ENCODE measurements around the gene MATCAP1. TPM values are rescaled to one million over a fixed set of nuclear protein-coding genes. Genes with fewer than 3 reads are reported as not detected.
A peak's percentile ranks its signal among the peaks of the same experiment; 100 is the strongest.

Gene MATCAP1
- total RNA-seq, 1 donor from 2014 or later: 5.2 TPM

- Histone ChIP-seq H3K4me3 (ENCODE audit: low read length in 3 of 3) (no peak overlapping the region), H3K9me3 (ENCODE audit: control insufficient read depth in 3 of 3, low read length in 3 of 3) (no peaks in the 10 kb centered on the region), H3K9ac (ENCODE audit: low read depth in 1 of 3, low read length in 3 of 3) (no peak overlapping the region), H3K4me1 (ENCODE audit: control insufficient read depth in 3 of 3, insufficient read depth in 3 of 3, low read length in 3 of 3) (peaks cover 9 to 16% (median 10%) of the 10 kb centered on the region in 3 donors), H3K36me3 (ENCODE audit: control insufficient read depth in 3 of 3, insufficient read depth in 3 of 3, low read length in 3 of 3) (peaks cover 43 to 50% (median 44%) of the 10 kb centered on the region in 3 donors), H3K27ac (ENCODE audit: low read depth, low read length) (no peak overlapping the region), H3K27me3 (ENCODE audit: control insufficient read depth in 3 of 3, insufficient read depth in 3 of 3, low read length in 3 of 3) (no peaks in the 10 kb centered on the region)
These were observed 16.0 kb upstream of the MATCAP1 start for GRCh38 chr16:67199808-67200198.

GRCh38 chr16:67199011-67199807, 15.4 kb upstream of the MATCAP1 start, which contains the start of gene ELMO3:
Gene ELMO3, plus strand, starts transcription at chr16:67199131. Its CDS starts 196 bp downstream, at chr16:67199327.
- no peak within 1 kb of the TSS for H3K27ac ChIP-seq (ENCODE audit: low read depth, low read length)
- H3K4me1 ChIP-seq (ENCODE audit: control insufficient read depth in 3 of 3, insufficient read depth in 3 of 3, low read length in 3 of 3): peaks cover 9 to 16% (median 10%) of the 10 kb centered on the region in 3 donors
- H3K9me3 ChIP-seq (ENCODE audit: control insufficient read depth in 3 of 3, low read length in 3 of 3): no peaks in the 10 kb centered on the region
- peak within 1 kb of the TSS in 1 of 3 donors; percentile 8 for H3K9ac ChIP-seq (ENCODE audit: low read depth in 1 of 3, low read length in 3 of 3)
- H3K27me3 ChIP-seq (ENCODE audit: control insufficient read depth in 3 of 3, insufficient read depth in 3 of 3, low read length in 3 of 3): no peaks in the 10 kb centered on the region
- peaks cover 47 to 56% (median 49%) of the 10 kb centered on the region in 3 donors for H3K36me3 ChIP-seq (ENCODE audit: control insufficient read depth in 3 of 3, insufficient read depth in 3 of 3, low read length in 3 of 3)
- H3K4me3 ChIP-seq (ENCODE audit: low read length in 3 of 3): no peak within 1 kb of the TSS

- H3K27ac ChIP-seq (ENCODE audit: low read depth, low read length): no peak overlapping the region
- peaks cover 18 to 23% (median 18%) of the 10 kb centered on the region in 3 donors for H3K4me1 ChIP-seq (ENCODE audit: control insufficient read depth in 3 of 3, insufficient read depth in 3 of 3, low read length in 3 of 3)
- no peaks in the 10 kb centered on the region for H3K9me3 ChIP-seq (ENCODE audit: control insufficient read depth in 3 of 3, low read length in 3 of 3)
- no peaks in the 10 kb centered on the region for H3K27me3 ChIP-seq (ENCODE audit: control insufficient read depth in 3 of 3, insufficient read depth in 3 of 3, low read length in 3 of 3)
- peaks cover 49 to 53% (median 50%) of the 10 kb centered on the region in 3 donors for H3K36me3 ChIP-seq (ENCODE audit: control insufficient read depth in 3 of 3, insufficient read depth in 3 of 3, low read length in 3 of 3)
- peak overlapping the region in 1 of 3 donors; percentile 8 for H3K9ac ChIP-seq (ENCODE audit: low read depth in 1 of 3, low read length in 3 of 3)
- H3K4me3 ChIP-seq (ENCODE audit: low read length in 3 of 3): no peak overlapping the region
These were observed 14.5 kb upstream of the MATCAP1 start for GRCh38 chr16:67198238-67198734.

- Histone ChIP-seq H3K4me3 (ENCODE audit: low read length in 3 of 3) (no peak overlapping the region), H3K9me3 (ENCODE audit: control insufficient read depth in 3 of 3, low read length in 3 of 3) (no peaks in the 10 kb centered on the region), H3K9ac (ENCODE audit: low read depth in 1 of 3, low read length in 3 of 3) (peak overlapping the region in 1 of 3 donors; percentile 8), H3K4me1 (ENCODE audit: control insufficient read depth in 3 of 3, insufficient read depth in 3 of 3, low read length in 3 of 3) (peaks cover 24 to 29% (median 24%) of the 10 kb centered on the region in 3 donors), H3K27me3 (ENCODE audit: control insufficient read depth in 3 of 3, insufficient read depth in 3 of 3, low read length in 3 of 3) (no peaks in the 10 kb centered on the region), H3K36me3 (ENCODE audit: control insufficient read depth in 3 of 3, insufficient read depth in 3 of 3, low read length in 3 of 3) (peaks cover 49 to 56% (median 52%) of the 10 kb centered on the region in 3 donors), H3K27ac (ENCODE audit: low read depth, low read length) (no peak overlapping the region)
These were observed 13.9 kb upstream of the MATCAP1 start for GRCh38 chr16:67197704-67198103.

- Histone ChIP-seq H3K4me3 (ENCODE audit: low read length in 3 of 3) (no peak overlapping the region), H3K27ac (ENCODE audit: low read depth, low read length) (no peak overlapping the region), H3K4me1 (ENCODE audit: control insufficient read depth in 3 of 3, insufficient read depth in 3 of 3, low read length in 3 of 3) (peaks cover 27 to 34% (median 29%) of the 10 kb centered on the region in 3 donors), H3K9me3 (ENCODE audit: control insufficient read depth in 3 of 3, low read length in 3 of 3) (no peaks in the 10 kb centered on the region), H3K9ac (ENCODE audit: low read depth in 1 of 3, low read length in 3 of 3) (peak overlapping the region in 1 of 3 donors; percentile 45), H3K36me3 (ENCODE audit: control insufficient read depth in 3 of 3, insufficient read depth in 3 of 3, low read length in 3 of 3) (peaks cover 49 to 52% (median 51%) of the 10 kb centered on the region in 3 donors), H3K27me3 (ENCODE audit: control insufficient read depth in 3 of 3, insufficient read depth in 3 of 3, low read length in 3 of 3) (no peaks in the 10 kb centered on the region)
These were observed 13.1 kb upstream of the MATCAP1 start for GRCh38 chr16:67196881-67197280.

- Histone ChIP-seq H3K27me3 (ENCODE audit: control insufficient read depth in 3 of 3, insufficient read depth in 3 of 3, low read length in 3 of 3) (no peaks in the 10 kb centered on the region), H3K9ac (ENCODE audit: low read depth in 1 of 3, low read length in 3 of 3) (no peak overlapping the region), H3K36me3 (ENCODE audit: control insufficient read depth in 3 of 3, insufficient read depth in 3 of 3, low read length in 3 of 3) (peaks cover 44 to 48% (median 47%) of the 10 kb centered on the region in 3 donors), H3K4me3 (ENCODE audit: low read length in 3 of 3) (no peak overlapping the region), H3K4me1 (ENCODE audit: control insufficient read depth in 3 of 3, insufficient read depth in 3 of 3, low read length in 3 of 3) (peaks cover 34 to 41% (median 35%) of the 10 kb centered on the region in 3 donors), H3K9me3 (ENCODE audit: control insufficient read depth in 3 of 3, low read length in 3 of 3) (no peaks in the 10 kb centered on the region), H3K27ac (ENCODE audit: low read depth, low read length) (no peak overlapping the region)
These were observed 11.9 kb upstream of the MATCAP1 start for GRCh38 chr16:67195676-67196075.

- H3K4me3 ChIP-seq (ENCODE audit: low read length in 3 of 3): no peak overlapping the region
- peaks cover 34 to 41% (median 35%) of the 10 kb centered on the region in 3 donors for H3K4me1 ChIP-seq (ENCODE audit: control insufficient read depth in 3 of 3, insufficient read depth in 3 of 3, low read length in 3 of 3)
- H3K9me3 ChIP-seq (ENCODE audit: control insufficient read depth in 3 of 3, low read length in 3 of 3): no peaks in the 10 kb centered on the region
- H3K36me3 ChIP-seq (ENCODE audit: control insufficient read depth in 3 of 3, insufficient read depth in 3 of 3, low read length in 3 of 3): peaks cover 44 to 48% (median 47%) of the 10 kb centered on the region in 3 donors
- no peak overlapping the region for H3K27ac ChIP-seq (ENCODE audit: low read depth, low read length)
- no peaks in the 10 kb centered on the region for H3K27me3 ChIP-seq (ENCODE audit: control insufficient read depth in 3 of 3, insufficient read depth in 3 of 3, low read length in 3 of 3)
- peak overlapping the region in 1 of 3 donors; percentile 94 for H3K9ac ChIP-seq (ENCODE audit: low read depth in 1 of 3, low read length in 3 of 3)
These were observed 10.5 kb upstream of the MATCAP1 start for GRCh38 chr16:67194260-67194659.

GRCh38 chr16:67193536-67193935, 9.8 kb upstream of the MATCAP1 start:
- H3K4me3 ChIP-seq (ENCODE audit: low read length in 3 of 3): peak overlapping the region in 2 of 3 donors; percentile 97
- peaks cover 43 to 48% (median 47%) of the 10 kb centered on the region in 3 donors for H3K36me3 ChIP-seq (ENCODE audit: control insufficient read depth in 3 of 3, insufficient read depth in 3 of 3, low read length in 3 of 3)
- no peaks in the 10 kb centered on the region for H3K9me3 ChIP-seq (ENCODE audit: control insufficient read depth in 3 of 3, low read length in 3 of 3)
- H3K9ac ChIP-seq (ENCODE audit: low read depth in 1 of 3, low read length in 3 of 3): peak overlapping the region; percentile 94 to 95 (median 95)
- H3K4me1 ChIP-seq (ENCODE audit: control insufficient read depth in 3 of 3, insufficient read depth in 3 of 3, low read length in 3 of 3): peaks cover 33 to 41% (median 34%) of the 10 kb centered on the region in 3 donors
- no peak overlapping the region for H3K27ac ChIP-seq (ENCODE audit: low read depth, low read length)
- H3K27me3 ChIP-seq (ENCODE audit: control insufficient read depth in 3 of 3, insufficient read depth in 3 of 3, low read length in 3 of 3): no peaks in the 10 kb centered on the region

GRCh38 chr16:67192781-67193361, 9.1 kb upstream of the MATCAP1 start:
- Histone ChIP-seq H3K27me3 (ENCODE audit: control insufficient read depth in 3 of 3, insufficient read depth in 3 of 3, low read length in 3 of 3) (no peaks in the 10 kb centered on the region), H3K27ac (ENCODE audit: low read depth, low read length) (no peak overlapping the region), H3K9ac (ENCODE audit: low read depth in 1 of 3, low read length in 3 of 3) (peak overlapping the region; percentile 94 to 95 (median 95)), H3K36me3 (ENCODE audit: control insufficient read depth in 3 of 3, insufficient read depth in 3 of 3, low read length in 3 of 3) (peaks cover 36 to 45% (median 42%) of the 10 kb centered on the region in 3 donors), H3K9me3 (ENCODE audit: control insufficient read depth in 3 of 3, low read length in 3 of 3) (no peaks in the 10 kb centered on the region), H3K4me1 (ENCODE audit: control insufficient read depth in 3 of 3, insufficient read depth in 3 of 3, low read length in 3 of 3) (peaks cover 27 to 34% (median 32%) of the 10 kb centered on the region in 3 donors), H3K4me3 (ENCODE audit: low read length in 3 of 3) (peak overlapping the region; percentile 95 to 97 (median 97))

All from skeletal muscle tissue (tissue), 4 donors.